B cell (primary cell): ENCODE measurements around the gene FBLN5.

ENCODE experiments used
- CTCF ChIP-seq: fragments of 200-600 bp; IDR thresholded peaks from one replicate; pipeline ENCODE4 v1.8.0; 2022; ENCODE audit warnings: antibody characterized with exemption, mild to moderate bottlenecking
- EZH2 ChIP-seq: IDR thresholded peaks from 2 replicates; pipeline ENCODE4 v1.6.1; 2012; ENCODE audit warnings: borderline replicate concordance, low read depth, mild to moderate bottlenecking, moderate library complexity, low read length; ENCODE audit not compliant: insufficient read depth, poor library complexity, severe bottlenecking

GRCh38 chr14:91985008-91985407 is 37.5 kb upstream of the FBLN5 start:
- no peak for TF ChIP-seq EZH2
- no peak for TF ChIP-seq CTCF
